Renal cortical epithelial cell (primary cell): ENCODE measurements around the gene PPL. TPM values are rescaled to one million over a fixed set of nuclear protein-coding genes. Genes with fewer than 3 reads are reported as not detected.

Experiments used
- DNase-seq: peaks from one replicate; pipeline ENCODE4 v3.0.0-alpha.2; 2011; ENCODE audit warnings: low read depth
- total RNA-seq: library from RNA; depleted of rRNA; stranded (reverse); fragments of >200 nt; gene quantifications from 2 replicates; pipeline ENCODE4 v1.2.3, GENCODE V29; 2014

PPL gene
- total RNA-seq, 1 donor from 2014 or later, result 35.4 TPM

GRCh38 chr16:4860727-4861342, 76.1 kb downstream of the PPL start:
- no peak for DNase-seq

GRCh38 chr16:4859900-4860255, 77.1 kb downstream of the PPL start:
- no peak for DNase-seq

- DNase-seq, result no peak
Measured at GRCh38 chr16:4859190-4859899, 77.6 kb downstream of the PPL start.

GRCh38 chr16:4855804-4856203, 81.1 kb downstream of the PPL start:
- no peak for DNase-seq

- DNase-seq, result no peak
Measured at GRCh38 chr16:4855371-4855770, 81.6 kb downstream of the PPL start.

- peak; percentile 11 for DNase-seq
Measured at GRCh38 chr16:4852221-4852872, 84.6 kb downstream of the PPL start.

DNA sequence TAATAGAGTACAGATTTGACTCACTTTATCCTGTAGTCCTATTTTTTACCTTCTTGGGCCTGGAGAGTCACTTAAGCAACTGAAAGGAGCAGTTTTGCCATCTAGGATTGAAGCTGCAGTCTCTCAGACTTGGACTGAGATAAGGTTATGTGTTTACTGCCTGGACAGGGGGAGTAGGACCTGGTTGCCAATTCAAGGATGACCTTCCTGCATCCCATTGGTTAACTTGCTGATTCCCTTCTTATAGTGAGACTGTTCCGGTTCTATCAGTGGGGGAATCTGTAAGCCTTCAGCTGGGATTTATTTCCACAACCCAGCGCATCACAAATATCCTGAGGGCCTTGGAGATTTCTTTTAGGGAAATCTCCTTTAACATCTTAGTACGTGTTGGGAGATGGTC, 86.7 kb downstream of the PPL start:
- no peak for DNase-seq

- DNase-seq, result peak; percentile 65
Measured at GRCh38 chr16:4847774-4848587, 89.0 kb downstream of the PPL start.

GRCh38 chr16:4846901-4847773, 89.8 kb downstream of the PPL start, which contains the start of the genes GLYR1 and UBN1:
Gene GLYR1 (minus strand): TSS chr16:4847288. CDS start chr16:4847265, 23 bp downstream.
Gene UBN1 (plus strand): TSS chr16:4847481. CDS start chr16:4852918, 5,437 bp downstream.
- DNase-seq, result peak; percentile 82

GRCh38 chr16:4846503-4846900, 90.4 kb downstream of the PPL start:
- DNase-seq, result peak; percentile 67

- DNase-seq, result no peak
Measured at GRCh38 chr16:4840984-4841383, 96.0 kb downstream of the PPL start.

DNA sequence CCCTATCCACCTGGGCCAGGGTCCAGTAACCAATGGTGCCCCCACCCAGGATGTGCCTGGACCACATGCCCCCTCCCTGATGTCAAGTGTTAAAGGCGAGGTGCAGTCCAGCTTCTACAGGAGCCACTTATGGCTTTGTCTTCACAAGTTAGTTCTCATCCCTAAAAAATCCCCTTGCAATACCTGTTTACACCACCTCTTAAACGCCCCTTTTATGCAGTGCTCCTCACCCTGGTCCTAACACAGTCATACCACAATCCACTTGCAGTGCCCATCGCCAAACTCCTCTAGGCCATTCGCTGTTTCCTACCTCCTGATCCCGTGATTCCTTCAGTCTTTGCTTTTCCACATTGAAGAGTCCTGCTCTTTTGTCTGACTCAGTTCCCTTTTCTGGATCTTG, 97.0 kb downstream of the PPL start:
- no peak for DNase-seq

DNA sequence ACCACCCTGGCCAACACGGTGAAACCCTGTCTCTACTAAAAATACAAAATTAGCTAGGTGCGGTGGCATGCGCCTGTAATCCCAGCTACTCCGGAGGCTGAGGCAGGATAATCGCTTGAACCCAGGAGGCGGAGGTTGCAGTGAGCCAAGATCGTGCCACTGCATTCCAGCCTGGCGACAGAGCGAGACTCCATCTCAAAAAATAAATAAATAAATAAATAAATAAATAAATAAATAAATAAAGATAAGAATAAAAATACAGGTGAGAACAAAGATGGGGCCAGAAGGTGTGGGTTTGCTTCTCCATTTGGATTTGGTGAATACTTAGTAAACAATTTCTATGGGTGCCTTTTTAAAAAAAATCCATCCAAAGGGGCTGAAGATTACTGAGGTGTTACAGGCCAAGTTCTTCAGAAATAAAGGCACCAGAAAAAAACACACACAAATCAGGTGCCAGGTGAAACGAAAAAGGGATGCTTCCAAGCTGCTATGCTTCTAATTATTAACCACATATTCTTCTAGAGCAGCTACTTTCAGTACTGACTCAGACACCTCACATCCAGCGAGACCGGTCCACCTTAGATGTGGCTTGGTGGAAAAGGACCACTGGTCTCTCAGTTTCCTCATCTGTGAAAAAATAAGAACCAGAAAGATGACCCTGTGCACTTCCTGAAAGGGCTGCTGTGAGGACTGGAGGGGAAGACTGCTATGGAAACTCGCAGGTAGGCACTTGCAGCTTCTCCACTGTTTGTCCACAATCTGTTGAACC, 99.0 kb downstream of the PPL start:
- peak; percentile 45 for DNase-seq

GRCh38 chr16:4836727-4837126, 100.2 kb downstream of the PPL start:
- no peak for DNase-seq

DNA sequence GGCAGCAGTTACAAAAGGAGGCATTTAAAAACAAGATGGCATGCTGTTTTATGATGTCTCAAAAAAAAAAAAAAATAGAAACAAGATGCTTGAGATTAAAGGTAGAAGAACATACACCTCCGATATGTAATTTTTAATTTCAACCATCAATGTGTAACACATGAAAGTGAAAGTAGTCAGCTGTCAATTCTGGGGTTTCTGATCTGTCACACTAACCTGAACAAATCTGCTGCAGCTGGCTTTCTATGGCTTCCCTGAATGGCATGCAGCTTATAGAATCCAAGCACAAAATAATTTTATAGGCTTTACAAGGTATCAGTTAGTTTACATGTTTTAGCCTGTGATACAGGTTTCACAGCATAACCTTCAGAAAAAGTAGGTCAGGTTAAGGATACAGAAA, 103.4 kb downstream of the PPL start:
- no peak for DNase-seq

DNA sequence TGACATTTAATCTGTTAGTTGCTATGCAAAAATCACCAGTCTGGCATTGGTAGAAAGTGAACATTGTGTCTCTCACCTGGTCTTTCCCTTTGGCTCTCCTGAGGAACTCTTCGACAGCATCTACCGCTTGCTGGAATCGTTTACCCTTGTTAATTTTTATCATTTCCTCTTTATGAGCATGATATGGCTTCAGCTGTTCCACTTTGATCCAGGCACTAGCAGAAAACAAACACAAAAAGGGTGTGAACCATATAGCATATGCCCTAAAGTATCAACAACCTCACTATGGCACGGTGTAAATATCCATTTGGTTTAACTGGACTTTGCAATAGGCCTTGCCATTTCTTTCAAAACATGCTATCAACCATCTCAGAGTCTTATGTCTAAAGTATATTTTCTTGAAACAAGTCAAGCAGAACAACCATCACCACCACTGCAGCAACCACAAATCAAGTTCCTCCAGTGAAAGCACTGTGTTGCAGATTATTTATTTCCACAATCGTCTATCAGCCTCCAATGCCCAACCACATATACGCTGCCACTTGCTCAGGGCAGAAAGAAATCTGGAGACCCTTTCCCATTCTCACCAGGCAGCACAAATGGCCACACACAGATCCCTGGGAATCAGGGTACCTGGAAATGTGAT, 104.1 kb downstream of the PPL start:
- DNase-seq, result peak; percentile 15
